ENCODE results near the gene SLC36A3. TPM values are rescaled to one million over a fixed set of nuclear protein-coding genes. Genes with fewer than 3 reads are reported as not detected.

The SLC36A3 gene
- total and polyA plus RNA-seq, 2 of the 8 experiments (the other 6 are each of a cell fraction or from before 2014, with no cell fraction given): not detected

DNA sequence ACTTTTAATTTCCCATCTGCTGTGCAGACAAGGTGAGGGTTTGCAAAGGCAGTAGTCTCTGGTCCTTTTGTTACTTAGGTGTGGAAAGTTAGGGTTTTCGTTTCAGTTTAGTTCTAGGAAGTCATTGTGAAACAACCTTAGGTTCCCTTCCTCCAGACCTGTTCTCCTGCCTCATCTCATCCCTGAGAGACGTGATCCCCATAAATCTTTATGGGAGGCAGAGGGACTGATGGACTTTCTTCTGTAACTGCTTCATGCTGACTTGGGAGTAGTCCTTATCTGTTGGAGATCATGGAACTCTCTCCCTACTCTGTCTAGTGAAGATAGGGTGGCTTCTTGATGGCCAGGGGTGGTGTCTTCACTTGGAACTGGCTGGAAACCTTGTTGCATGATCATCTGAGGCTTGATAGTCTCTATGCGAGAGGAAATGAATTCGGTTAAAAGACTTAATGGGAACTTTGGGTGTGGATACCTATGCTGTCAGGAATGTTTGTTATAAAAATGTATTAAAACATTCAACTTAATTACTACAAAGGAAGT, 57.8 kb downstream of the SLC36A3 start:
- FAIRE-seq (no peak), DNase-seq (ENCODE audit: low read depth in 1 of 2, low spot score in 2 of 2) (no peak)
- Histone ChIP-seq H2AFZ (ENCODE audit: low read length) (no peak overlapping the region), H3K9me3 (ENCODE audit: insufficient read depth in 2 of 2, low read depth in 1 of 2, low read length in 1 of 2) (no peaks in the 10 kb centered on the region), H3K4me1 (replicated peaks in 1 of 4; ENCODE audit: control insufficient read depth in 3 of 4, insufficient read depth in 4 of 4, low read length in 3 of 4) (peaks cover 4 to 10% (median 7%) of the 10 kb centered on the region in 4 experiments), H3K79me2 (ENCODE audit: control insufficient read depth in 1 of 2, insufficient read depth in 2 of 2, low read length in 2 of 2) (no peaks in the 10 kb centered on the region), H4K20me1 (replicated peaks in 1 of 2; ENCODE audit: control insufficient read depth in 1 of 2, insufficient read depth in 2 of 2, low read length in 2 of 2) (no peaks in the 10 kb centered on the region), H3K27me3 (replicated peaks in 1 of 4; ENCODE audit: control insufficient read depth in 3 of 4, extremely low read depth in 1 of 4, insufficient read depth in 3 of 4, low read length in 3 of 4) (no peaks in the 10 kb centered on the region), H3K4me2 (ENCODE audit: insufficient read depth in 1 of 2, low read depth in 2 of 2, low read length in 2 of 2) (no peak overlapping the region), H3K4me3 (ENCODE audit: extremely low read depth in 1 of 4, insufficient read depth in 2 of 4, low read depth in 3 of 4, low read length in 4 of 4) (no peak overlapping the region), H3K56ac (replicated peaks; ENCODE audit: insufficient read length, low read depth, low read length) (no peak overlapping the region), H3K27ac (ENCODE audit: low read depth, low read length) (no peak overlapping the region), H2BK120ac (replicated peaks; ENCODE audit: low read depth, low read length) (no peak overlapping the region), H3K23me2 (ENCODE audit: low read depth, low read length) (no peaks in the 10 kb centered on the region), H3K4ac (replicated peaks; ENCODE audit: insufficient read length, low read depth, low read length) (no peak overlapping the region), H4K91ac (replicated peaks; ENCODE audit: insufficient read length, low read length) (no peak overlapping the region), H2BK20ac (ENCODE audit: low read length) (no peak overlapping the region), H2BK15ac (ENCODE audit: low read length) (no peak overlapping the region), H4K8ac (ENCODE audit: extremely low read depth, insufficient read depth, low read length) (no peak overlapping the region), H3K14ac (ENCODE audit: insufficient read length) (no peak overlapping the region), H3K23ac (ENCODE audit: insufficient read length) (no peak overlapping the region), H3K18ac (ENCODE audit: extremely low read depth, low read length) (no peak overlapping the region), H3K9ac (replicated peaks in 1 of 4; ENCODE audit: extremely low read depth in 1 of 4, low read depth in 3 of 4, low read length in 3 of 4) (no peak overlapping the region), H2BK5ac (ENCODE audit: low read depth, low read length) (no peak overlapping the region), H3K36me3 (ENCODE audit: control insufficient read depth in 2 of 4, insufficient read depth in 4 of 4, low read length in 3 of 4) (no peaks in the 10 kb centered on the region; a peak in 1 of 8 replicates), H3K79me1 (ENCODE audit: low read depth, low read length) (no peaks in the 10 kb centered on the region), H2BK12ac (ENCODE audit: low read depth, low read length) (no peak overlapping the region), H2AK5ac (ENCODE audit: low read depth, low read length) (no peak overlapping the region), H4K5ac (ENCODE audit: insufficient read length, low read depth, low read length) (no peak overlapping the region)
- ChIA-PET POLR2A (ENCODE audit: partially characterized antibody) (no interaction called here), CTCF (ENCODE audit: partially characterized antibody) (no interaction called here)
- TF ChIP-seq NRF1 (IDR thresholded peaks at IDR 0.05; ENCODE audit: low read depth, low read length) (no peak), CTBP2 (IDR thresholded peaks at IDR 0.05; ENCODE audit: borderline replicate concordance, insufficient read depth, insufficient read length, low read length) (no peak), RNF2 (IDR thresholded peaks at IDR 0.05; ENCODE audit: borderline replicate concordance, low read depth, low read length, missing control alignments, poor library complexity, severe bottlenecking) (no peak), SAP30 (IDR thresholded peaks at IDR 0.05; ENCODE audit: insufficient read depth, insufficient replicate concordance, low read length) (no peak), USF2 (IDR thresholded peaks at IDR 0.05; ENCODE audit: low read length) (no peak), TEAD4 (IDR thresholded peaks at IDR 0.05; ENCODE audit: low read depth, low read length) (no peak), KDM4A (IDR thresholded peaks at IDR 0.05; ENCODE audit: low read depth, low read length, severe bottlenecking) (no peak), SIN3A (conservative IDR thresholded peaks at IDR 0.05 in 1 of 2, IDR thresholded peaks at IDR 0.05 in 1 of 2; ENCODE audit: low read depth in 1 of 2, low read length in 2 of 2) (no peak), SP4 (IDR thresholded peaks at IDR 0.05; ENCODE audit: low read length) (no peak), POU5F1 (IDR thresholded peaks at IDR 0.05; ENCODE audit: low read depth, low read length) (no peak)
- 88% methylated on average over 4 of the region's 4 CpGs; no CpG with 5 or more reads in 1 of the 2 experiments for WGBS, 2 experiments (ENCODE audit: extremely low coverage in 1 of 2, insufficient coverage in 1 of 2, insufficient read length in 1 of 2, insufficient replicate concordance in 2 of 2, low coverage in 1 of 2, low lambda C conversion rate in 2 of 2, missing lambda C conversion rate in 1 of 2)

All from H1 (cell line).